AG04450 (cell line): Measurements from ENCODE around the gene IL22RA2. TPM values are rescaled to one million over a fixed set of nuclear protein-coding genes. Genes with fewer than 3 reads are reported as not detected.
"Not testable (repeated sequence)": the region's sequence is repeated elsewhere in the genome, so short reads cannot be mapped to it uniquely, and the experiment has no call there.

ENCODE experiments used
- CTCF ChIA-PET: fragments of 300-600, 350-600 bp; formaldehyde crosslinking; extraction: SDS; loops from one replicate; lab custom pipeline; 2022; ENCODE audit warnings: antibody characterized with exemption, inconsistent platforms; lab: Charles Lee
- POLR2A ChIA-PET: fragments of 350-600 bp; formaldehyde crosslinking; extraction: SDS; loops from one replicate; lab custom pipeline; 2021; ENCODE audit warnings: antibody characterized with exemption, inconsistent platforms; lab: Yijun Ruan, JAX
- DNase-seq: peaks from one replicate; pipeline ENCODE4 v3.0.0-alpha.2; 2011; ENCODE audit warnings: low read depth, low spot score
- H3K27ac ChIP-seq: one replicate; pipeline ENCODE4 v1.5.1; 2012; ENCODE audit warnings: low read depth, low read length, control low read depth
- H3K27me3 ChIP-seq: one replicate; pipeline ENCODE4 v1.6.0; 2012; ENCODE audit warnings: low read length; ENCODE audit not compliant: control insufficient read depth, insufficient read depth
- H3K4me3 ChIP-seq: 2 replicates; pipeline ENCODE4 v1.5.1; 2011; ENCODE audit warnings: mild to moderate bottlenecking, low read depth, low read length, control low read depth
- H3K9me3 ChIP-seq: 2 replicates; pipeline ENCODE4 v1.5.1; 2012; ENCODE audit warnings: low read length; ENCODE audit not compliant: control insufficient read depth, insufficient read depth
- CTCF ChIP-seq: IDR thresholded peaks from 2 replicates; pipeline ENCODE4 v1.5.1; 2011; ENCODE audit warnings: low read depth, low read length, control low read depth, inconsistent platforms
- polyA plus RNA-seq: library from polyadenylated mRNA; depleted of rRNA; stranded (reverse); fragments of >200 nt; gene quantifications from 2 replicates; pipeline ENCODE4 v1.2.3, GENCODE V29; 2011

The IL22RA2 gene
- polyA plus RNA-seq, 1 experiment: not detected

DNA sequence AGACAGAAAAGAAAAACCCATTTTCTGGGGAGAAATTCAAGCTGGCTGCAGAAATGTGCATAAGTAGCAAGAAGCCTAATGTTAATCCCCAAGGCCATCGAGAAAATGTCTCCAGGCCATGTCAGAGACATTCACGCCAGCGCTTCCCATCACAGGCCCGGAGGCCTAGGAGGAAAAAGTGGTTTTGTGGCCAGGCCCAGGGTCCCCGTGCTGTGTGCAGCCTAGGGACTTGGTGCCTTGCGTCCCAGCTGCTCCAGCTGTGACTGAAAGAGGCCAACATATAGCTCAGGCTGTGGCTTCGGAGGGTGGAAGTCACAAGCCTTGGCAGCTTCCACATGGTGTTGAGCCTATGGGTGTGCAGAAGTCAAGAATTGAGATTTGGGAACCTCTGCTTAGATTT is 34.8 kb upstream of the IL22RA2 start:
- peaks cover 3% of the 10 kb centered on the region; the same call in 1 of the 2 replicates for H3K9me3 ChIP-seq
- CTCF ChIA-PET: interaction anchor here (1.5 kb wide), 1 partner anchor 114 kb away, joined by 3 read pairs; no protein-coding TSS in a partner anchor
- TF ChIP-seq CTCF: no peak
- DNase-seq: no peak
- no peaks in the 10 kb centered on the region for H3K27me3 ChIP-seq
- POLR2A ChIA-PET: no interaction called here
- no peak overlapping the region for H3K27ac ChIP-seq
- no peak overlapping the region for H3K4me3 ChIP-seq

DNA sequence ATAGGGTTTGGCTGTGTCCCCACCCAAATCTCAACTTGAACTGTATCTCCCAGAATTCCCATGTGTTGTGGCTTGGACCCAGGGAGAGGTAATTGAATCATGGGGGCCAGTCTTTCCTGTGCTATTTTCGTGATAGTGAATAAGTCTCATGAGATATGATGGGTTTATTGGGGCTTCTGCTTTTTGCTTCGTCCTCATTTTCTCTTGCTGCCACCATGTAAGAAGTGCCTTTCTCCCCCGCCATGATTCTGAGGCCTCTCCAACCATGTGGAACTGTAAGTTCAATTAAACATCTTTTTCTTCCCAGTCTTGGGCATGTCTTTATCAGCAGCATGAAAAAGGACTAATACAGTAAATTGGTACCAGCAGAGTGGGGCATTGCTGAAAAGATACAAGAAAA is 34.0 kb upstream of the IL22RA2 start:
- CTCF ChIA-PET, H3K27me3 ChIP-seq, POLR2A ChIA-PET, H3K4me3 ChIP-seq, H3K9me3 ChIP-seq, DNase-seq, H3K27ac ChIP-seq: not testable (repeated sequence)

DNA sequence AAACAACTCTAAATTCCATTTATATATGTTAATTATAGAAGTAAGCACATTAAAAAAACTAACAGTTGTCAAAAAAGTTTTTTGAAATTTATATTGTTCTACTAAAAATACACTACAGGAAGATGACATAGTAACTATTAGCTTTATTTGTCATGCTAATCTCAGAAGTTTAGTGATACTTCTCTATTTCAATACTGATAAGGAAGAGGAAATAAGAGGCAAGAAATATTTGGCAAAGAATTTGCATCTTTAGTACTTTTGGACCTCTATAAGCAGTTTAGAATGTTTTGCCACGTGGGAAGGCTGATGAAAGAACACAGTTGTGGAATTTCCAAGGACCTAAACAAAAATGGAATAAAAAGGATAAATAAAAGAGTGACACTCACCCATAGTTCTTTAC is 33.1 kb upstream of the IL22RA2 start:
- DNase-seq: no peak
- Histone ChIP-seq H3K27ac (no peak overlapping the region), H3K9me3 (peaks cover 3% of the 10 kb centered on the region; the same call in 1 of the 2 replicates), H3K4me3 (no peak overlapping the region), H3K27me3 (no peaks in the 10 kb centered on the region)
- POLR2A ChIA-PET: no interaction called here
- TF ChIP-seq CTCF: no peak
- CTCF ChIA-PET: no interaction called here

GRCh38 chr6:137203256-137203655 is 29.8 kb upstream of the IL22RA2 start:
- peaks cover 1% of the 10 kb centered on the region; the same call in 1 of the 2 replicates for H3K9me3 ChIP-seq
- H3K27me3 ChIP-seq: no peaks in the 10 kb centered on the region
- DNase-seq: no peak
- H3K27ac ChIP-seq: no peak overlapping the region
- ChIA-PET CTCF (no interaction called here), POLR2A (no interaction called here)
- H3K4me3 ChIP-seq: no peak overlapping the region
- TF ChIP-seq CTCF: no peak

DNA sequence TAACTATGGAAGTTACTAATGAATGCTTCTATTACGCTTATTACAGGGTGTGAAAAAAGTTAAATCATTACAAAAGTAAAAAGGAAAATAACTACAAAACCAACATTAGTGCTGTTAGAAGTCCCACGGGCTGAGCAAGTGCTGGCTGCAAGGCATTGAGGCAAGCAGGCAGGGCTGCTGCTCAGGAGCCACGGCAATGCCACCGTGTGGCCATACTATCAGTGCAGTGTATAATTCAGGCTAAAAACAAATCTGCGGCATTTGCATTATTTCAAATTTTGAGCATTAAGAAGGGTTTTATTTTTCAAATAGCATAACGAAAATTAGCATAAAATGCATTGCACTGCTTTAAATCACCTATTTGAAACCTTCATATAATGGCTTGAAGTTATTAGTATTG is 28.6 kb upstream of the IL22RA2 start:
- Histone ChIP-seq H3K4me3 (no peak overlapping the region), H3K27me3 (no peaks in the 10 kb centered on the region), H3K9me3 (no peaks in the 10 kb centered on the region), H3K27ac (no peak overlapping the region)
- ChIA-PET CTCF (no interaction called here), POLR2A (no interaction called here)
- no peak for DNase-seq
- no peak for TF ChIP-seq CTCF

GRCh38 chr6:137201006-137201405 is 27.6 kb upstream of the IL22RA2 start:
- DNase-seq: no peak
- Histone ChIP-seq H3K4me3 (no peak overlapping the region), H3K27me3 (no peaks in the 10 kb centered on the region), H3K9me3 (no peaks in the 10 kb centered on the region), H3K27ac (no peak overlapping the region)
- ChIA-PET CTCF (no interaction called here), POLR2A (no interaction called here)
- TF ChIP-seq CTCF: no peak
